ENCODE data around the gene CDKN2B.

Gene CDKN2B

DNA sequence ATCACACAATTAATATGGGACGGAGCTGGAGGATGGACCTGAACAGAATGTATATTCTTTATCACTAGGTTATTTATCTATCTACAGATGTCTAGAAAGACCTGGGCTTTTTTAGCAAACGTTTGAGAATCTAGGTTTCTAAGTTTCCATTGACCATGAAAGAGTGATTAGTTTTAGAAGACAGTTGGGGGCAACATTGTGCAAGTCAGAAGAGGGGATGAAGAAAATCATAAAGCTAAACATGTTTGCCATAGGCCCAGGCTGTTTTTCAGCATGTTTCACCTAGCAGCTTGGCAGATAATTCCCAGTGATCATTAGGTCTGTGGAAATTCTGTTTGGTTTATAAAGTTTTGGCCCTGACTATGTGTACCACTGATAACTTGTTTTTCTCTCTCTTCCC lies 44.1 kb upstream of the CDKN2B start:
- DNase-seq (ENCODE audit: low read depth), result no peak
- H3K4me3 ChIP-seq (ENCODE audit: low read depth, low read length), result no peak overlapping the region
- no peak for TF ChIP-seq POLR2A (IDR thresholded peaks at IDR 0.05; ENCODE audit: extremely low read depth, insufficient read length)
- TF ChIP-seq, protein P1, sequence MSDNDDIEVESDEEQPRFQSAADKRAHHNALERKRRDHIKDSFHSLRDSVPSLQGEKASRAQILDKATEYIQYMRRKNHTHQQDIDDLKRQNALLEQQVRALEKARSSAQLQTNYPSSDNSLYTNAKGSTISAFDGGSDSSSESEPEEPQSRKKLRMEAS (IDR thresholded peaks at IDR 0.05; ENCODE audit: low read depth, low read length), result no peak
- TF ChIP-seq, protein P2, sequence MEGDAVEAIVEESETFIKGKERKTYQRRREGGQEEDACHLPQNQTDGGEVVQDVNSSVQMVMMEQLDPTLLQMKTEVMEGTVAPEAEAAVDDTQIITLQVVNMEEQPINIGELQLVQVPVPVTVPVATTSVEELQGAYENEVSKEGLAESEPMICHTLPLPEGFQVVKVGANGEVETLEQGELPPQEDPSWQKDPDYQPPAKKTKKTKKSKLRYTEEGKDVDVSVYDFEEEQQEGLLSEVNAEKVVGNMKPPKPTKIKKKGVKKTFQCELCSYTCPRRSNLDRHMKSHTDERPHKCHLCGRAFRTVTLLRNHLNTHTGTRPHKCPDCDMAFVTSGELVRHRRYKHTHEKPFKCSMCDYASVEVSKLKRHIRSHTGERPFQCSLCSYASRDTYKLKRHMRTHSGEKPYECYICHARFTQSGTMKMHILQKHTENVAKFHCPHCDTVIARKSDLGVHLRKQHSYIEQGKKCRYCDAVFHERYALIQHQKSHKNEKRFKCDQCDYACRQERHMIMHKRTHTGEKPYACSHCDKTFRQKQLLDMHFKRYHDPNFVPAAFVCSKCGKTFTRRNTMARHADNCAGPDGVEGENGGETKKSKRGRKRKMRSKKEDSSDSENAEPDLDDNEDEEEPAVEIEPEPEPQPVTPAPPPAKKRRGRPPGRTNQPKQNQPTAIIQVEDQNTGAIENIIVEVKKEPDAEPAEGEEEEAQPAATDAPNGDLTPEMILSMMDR (IDR thresholded peaks at IDR 0.05; ENCODE audit: low read depth, low read length), result no peak
- TF ChIP-seq MYC (IDR thresholded peaks at IDR 0.05; ENCODE audit: low read depth, low read length), result no peak

DNA sequence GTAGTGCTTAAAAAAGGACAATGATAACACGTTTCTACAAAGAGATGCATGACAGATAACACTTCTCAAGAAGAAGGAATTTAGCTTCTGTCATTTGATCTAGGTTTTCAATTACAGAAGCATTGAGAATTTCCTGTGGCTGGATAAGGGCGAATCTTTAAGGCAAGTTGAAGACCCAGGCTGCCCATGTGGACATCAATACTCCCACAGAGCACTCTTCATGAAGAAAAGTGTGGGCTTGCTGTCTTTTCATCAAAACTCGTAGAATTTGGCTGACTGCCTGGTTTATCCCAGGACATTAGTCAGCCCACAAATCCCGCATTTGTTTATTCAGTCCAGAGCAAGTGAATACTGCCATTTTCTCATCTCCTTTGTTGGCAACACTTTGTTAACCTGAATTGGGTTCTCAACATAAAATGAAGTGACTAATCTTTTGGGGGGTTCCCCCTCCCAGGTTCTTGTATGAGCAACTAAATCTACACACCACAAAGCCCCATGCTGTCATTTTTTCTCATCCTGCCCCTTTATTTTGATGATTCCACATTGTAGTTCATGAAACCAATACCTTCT lies 43.4 kb upstream of the CDKN2B start:
- H3K4me3 ChIP-seq (ENCODE audit: low read depth, low read length), result no peak overlapping the region
- DNase-seq (ENCODE audit: low read depth), result no peak
- TF ChIP-seq, protein P1 (IDR thresholded peaks at IDR 0.05; ENCODE audit: low read depth, low read length), result no peak
- TF ChIP-seq POLR2A (IDR thresholded peaks at IDR 0.05; ENCODE audit: extremely low read depth, insufficient read length), result no peak
- TF ChIP-seq, protein P2 (IDR thresholded peaks at IDR 0.05; ENCODE audit: low read depth, low read length), result no peak
- no peak for TF ChIP-seq MYC (IDR thresholded peaks at IDR 0.05; ENCODE audit: low read depth, low read length)

DNA sequence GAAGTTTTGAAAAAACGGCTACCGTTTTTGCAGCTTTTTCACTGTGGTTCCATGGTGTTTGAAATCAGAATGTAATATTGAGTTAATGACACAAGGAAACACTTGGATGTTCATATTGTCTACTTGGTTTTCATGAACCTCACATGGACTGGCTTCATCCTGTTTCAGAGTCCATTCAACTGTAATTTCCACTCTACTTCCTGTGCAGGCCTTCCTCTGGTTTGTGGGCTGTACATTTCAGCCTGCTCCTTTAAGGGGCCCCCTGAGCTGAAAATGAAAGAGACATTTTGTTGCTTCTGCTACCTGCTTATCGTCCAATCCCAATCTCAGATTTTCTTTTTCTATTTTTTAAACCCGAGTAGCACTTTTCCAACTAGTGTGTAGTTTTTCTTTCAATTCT lies 41.8 kb upstream of the CDKN2B start:
- no peak for DNase-seq (ENCODE audit: low read depth)
- TF ChIP-seq, protein P2 (IDR thresholded peaks at IDR 0.05; ENCODE audit: low read depth, low read length), result no peak
- TF ChIP-seq, protein P1 (IDR thresholded peaks at IDR 0.05; ENCODE audit: low read depth, low read length), result no peak
- TF ChIP-seq POLR2A (IDR thresholded peaks at IDR 0.05; ENCODE audit: extremely low read depth, insufficient read length), result no peak
- TF ChIP-seq MYC (IDR thresholded peaks at IDR 0.05; ENCODE audit: low read depth, low read length), result no peak
- no peak overlapping the region for H3K4me3 ChIP-seq (ENCODE audit: low read depth, low read length)

DNA sequence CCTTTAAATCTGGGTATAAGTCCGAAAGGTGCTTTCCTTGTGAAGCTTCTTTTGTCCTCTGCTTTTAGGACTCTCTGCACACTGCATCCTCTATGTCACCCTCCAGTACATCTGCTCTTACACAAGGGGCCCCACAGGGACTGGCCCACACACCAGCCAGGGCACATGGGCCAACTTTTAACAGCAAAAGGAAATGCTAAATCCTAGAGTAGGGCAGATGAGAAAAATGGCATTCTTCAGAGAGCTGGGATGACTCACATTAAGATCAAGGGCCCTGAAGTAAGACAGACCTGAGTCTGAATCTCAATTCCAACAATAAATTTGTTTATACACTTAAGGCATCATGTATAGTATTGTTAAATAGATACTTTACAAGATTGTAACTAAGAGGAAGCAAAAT lies 40.3 kb upstream of the CDKN2B start:
- no peak for DNase-seq (ENCODE audit: low read depth)
- TF ChIP-seq POLR2A (IDR thresholded peaks at IDR 0.05; ENCODE audit: extremely low read depth, insufficient read length) (no peak), MYC (IDR thresholded peaks at IDR 0.05; ENCODE audit: low read depth, low read length) (no peak)
- TF ChIP-seq, protein P2 (IDR thresholded peaks at IDR 0.05; ENCODE audit: low read depth, low read length), result no peak
- TF ChIP-seq, protein P1 (IDR thresholded peaks at IDR 0.05; ENCODE audit: low read depth, low read length), result no peak

DNA sequence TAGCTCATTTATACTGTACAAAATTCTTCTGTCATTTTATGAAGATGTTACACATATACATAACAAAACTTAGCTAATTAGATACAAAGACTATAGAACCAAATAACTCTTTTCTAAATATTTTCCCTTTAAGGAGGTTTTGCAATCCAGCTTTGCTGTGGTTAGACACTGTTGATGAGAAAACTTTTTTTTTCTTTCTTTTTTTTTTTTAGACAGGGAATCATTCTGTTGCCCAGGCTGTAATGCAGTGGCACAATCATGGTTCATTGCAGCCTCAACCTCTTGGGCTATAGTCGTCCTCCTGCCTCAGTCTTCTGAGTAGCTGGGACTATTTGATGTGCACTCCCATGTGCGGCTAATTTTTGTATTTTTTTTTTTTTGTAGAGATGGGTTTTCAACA lies 38.5 kb upstream of the CDKN2B start:
- no peak for TF ChIP-seq MYC (IDR thresholded peaks at IDR 0.05; ENCODE audit: low read depth, low read length)
- TF ChIP-seq, protein P1 (IDR thresholded peaks at IDR 0.05; ENCODE audit: low read depth, low read length), result no peak
- TF ChIP-seq, protein P2 (IDR thresholded peaks at IDR 0.05; ENCODE audit: low read depth, low read length), result no peak
- no peak for TF ChIP-seq POLR2A (IDR thresholded peaks at IDR 0.05; ENCODE audit: extremely low read depth, insufficient read length)
- no peak overlapping the region for H3K4me3 ChIP-seq (ENCODE audit: low read depth, low read length)
- no peak for DNase-seq (ENCODE audit: low read depth)

More for the DNA sequence above, 40.3 kb upstream of the CDKN2B start:
- H3K4me3 ChIP-seq (ENCODE audit: low read depth, low read length), result no peak overlapping the region
